NCI-H1417 (cell line): ENCODE results near the gene RIMBP2.
A peak's percentile ranks its signal among the peaks of the same experiment; 100 is the strongest.

Experiments
- DNase-seq, 3 experiments: peaks; one replicate each; lab custom pipeline; 2025; lab: John Stamatoyannopoulos, UW

Gene RIMBP2

GRCh38 chr12:130677957-130678558 is 38.0 kb downstream of the RIMBP2 start:
- peak in 1 of 3 experiments; percentile 39 for DNase-seq

DNA sequence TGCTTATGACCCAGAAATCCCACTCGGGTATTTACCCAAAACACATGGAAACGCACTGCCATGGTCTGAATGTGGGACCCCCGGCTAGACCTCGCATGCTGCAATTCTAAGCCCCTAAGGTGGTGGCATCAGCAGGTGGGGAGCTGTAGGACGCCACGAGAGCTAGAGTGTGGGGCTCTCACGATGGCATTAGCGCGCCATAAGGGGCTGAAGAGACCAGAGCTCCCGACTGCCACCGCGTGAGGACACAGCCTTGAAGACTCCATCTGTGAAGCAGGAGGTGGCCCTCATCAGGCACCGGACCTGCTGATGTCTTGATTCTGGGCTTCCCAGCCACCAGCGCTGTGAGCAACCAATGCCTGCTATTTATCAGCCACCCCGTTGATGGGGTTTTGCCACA is 40.3 kb downstream of the RIMBP2 start:
- no peak for DNase-seq

DNA sequence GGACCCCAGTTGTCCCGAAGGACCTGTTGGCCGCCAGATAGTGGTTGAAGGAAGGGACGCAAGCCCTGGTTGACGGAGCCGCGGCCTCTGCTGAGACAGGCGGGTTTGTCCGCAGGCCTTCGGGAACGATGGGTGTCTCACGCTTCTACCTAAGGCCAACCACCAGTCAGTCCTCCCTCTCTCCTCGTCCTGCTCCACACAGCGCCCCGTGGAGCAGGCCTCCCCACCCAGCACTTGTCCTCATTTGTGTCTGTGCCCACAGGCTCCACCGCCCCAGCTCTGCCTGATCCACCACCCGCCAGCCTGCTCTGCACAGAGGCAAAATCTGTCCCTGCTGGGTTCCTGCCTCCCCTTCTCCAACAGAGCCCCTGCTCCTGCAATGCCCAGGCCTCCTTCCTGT is 41.0 kb downstream of the RIMBP2 start:
- no peak for DNase-seq

- DNase-seq = no peak
Observed at GRCh38 chr12:130674676-130675075, 41.4 kb downstream of the RIMBP2 start.

- DNase-seq = no peak
Observed at GRCh38 chr12:130673036-130673705, 42.9 kb downstream of the RIMBP2 start.

DNA sequence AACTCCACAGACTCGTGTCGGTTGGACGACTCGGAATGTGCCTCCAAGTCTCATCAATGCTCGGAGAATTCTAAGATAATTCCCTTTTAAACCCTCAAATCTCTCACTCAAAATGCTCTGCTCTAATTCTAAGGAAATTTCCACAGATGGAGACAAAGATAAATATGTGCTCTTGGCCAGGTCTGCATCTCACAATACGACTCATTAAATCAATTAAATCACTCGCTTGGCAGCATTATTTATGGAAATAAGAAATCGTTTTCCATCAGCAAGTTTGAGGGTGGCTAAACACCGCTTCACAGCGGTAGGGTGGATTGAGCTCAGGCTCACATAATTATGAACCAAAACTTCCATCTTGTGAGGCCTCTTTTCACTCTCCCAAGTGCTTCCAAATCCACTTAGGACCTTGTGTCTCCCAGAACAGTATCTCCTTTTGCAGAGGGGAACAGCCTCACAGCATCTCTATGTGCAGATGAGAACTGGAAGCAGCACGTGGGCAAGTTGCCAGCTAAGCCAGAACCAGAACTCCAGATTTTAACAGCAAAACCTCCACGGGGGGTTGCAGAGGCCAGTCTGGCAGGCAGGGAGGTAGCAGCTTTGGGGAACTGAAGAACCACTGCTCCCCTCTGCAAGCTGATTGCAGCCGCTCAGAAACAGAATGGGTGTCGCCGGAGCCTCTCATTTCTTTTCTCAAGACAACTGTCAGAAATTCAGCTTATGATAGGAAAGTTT is 43.8 kb downstream of the RIMBP2 start:
- no peak for DNase-seq

DNA sequence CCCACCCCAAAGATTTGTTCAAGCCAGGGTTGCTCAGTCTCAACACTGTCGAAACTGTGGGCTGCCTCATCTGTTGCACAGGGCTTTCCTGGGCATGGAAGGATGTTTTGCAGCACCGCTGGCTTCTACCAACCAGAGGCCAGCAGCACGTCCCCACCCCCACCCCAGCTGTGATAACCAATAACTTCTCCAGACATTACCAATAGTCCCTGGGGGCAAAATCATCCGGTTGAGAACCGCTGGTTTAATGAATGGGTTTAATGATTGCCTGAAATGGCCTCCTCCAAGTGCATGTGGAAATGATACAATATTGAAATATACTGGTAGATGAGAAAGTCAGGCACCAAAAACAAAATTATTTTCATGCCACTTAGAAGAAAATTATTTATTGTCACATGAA is 44.5 kb downstream of the RIMBP2 start:
- peak in 1 of 3 experiments; percentile 12 for DNase-seq

DNA sequence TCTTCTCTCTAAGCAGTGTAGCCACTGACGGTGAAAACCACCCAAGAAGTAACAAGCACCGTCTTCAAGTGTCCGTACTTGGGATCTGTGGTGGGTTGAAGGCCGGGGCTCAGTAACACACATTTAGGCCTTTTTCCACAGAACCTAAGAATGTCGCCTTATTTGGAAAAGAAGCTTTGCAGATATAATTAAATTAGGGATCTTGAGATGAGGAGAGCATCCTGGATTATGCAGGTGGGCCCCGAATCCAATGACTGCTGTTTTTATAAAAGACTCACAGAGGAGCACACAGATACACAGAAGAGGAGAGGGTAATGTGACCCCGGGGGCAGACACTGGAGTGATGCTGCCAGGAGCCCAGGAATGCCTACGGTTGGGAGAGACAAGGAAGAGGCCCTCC is 46.3 kb downstream of the RIMBP2 start:
- DNase-seq = no peak

- no peak for DNase-seq
Observed at GRCh38 chr12:130669205-130669557, 46.9 kb downstream of the RIMBP2 start.

- no peak for DNase-seq
Observed at GRCh38 chr12:130668286-130669204, 47.6 kb downstream of the RIMBP2 start.

DNA sequence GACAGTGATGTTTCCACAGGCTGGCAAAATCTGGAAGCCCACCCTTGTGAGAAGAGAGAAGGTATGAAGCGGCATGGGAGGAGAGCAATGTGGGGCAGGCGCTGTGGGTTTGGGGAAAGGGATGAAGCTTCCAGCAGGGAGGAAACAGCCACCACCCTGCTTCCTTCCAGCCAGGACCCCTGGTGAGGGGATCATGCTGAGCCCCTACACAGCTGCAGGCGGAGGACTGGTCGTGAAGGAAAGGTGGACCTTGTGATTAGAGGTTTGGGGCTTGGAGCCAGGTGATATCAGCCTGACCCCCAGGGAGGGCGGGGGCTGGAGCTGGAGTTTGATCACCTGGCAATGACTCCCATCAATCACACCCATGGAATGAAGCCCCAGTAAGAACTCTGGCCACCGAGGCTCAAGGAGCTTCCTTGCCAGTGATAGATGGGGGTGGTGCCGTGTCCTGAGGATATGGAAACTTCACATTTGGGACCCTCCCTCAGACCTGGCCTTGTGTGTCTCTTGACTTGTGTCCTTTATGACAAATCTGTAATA is 48.6 kb downstream of the RIMBP2 start:
- DNase-seq = peak in 2 of 3 experiments; percentile 27 to 67

DNA sequence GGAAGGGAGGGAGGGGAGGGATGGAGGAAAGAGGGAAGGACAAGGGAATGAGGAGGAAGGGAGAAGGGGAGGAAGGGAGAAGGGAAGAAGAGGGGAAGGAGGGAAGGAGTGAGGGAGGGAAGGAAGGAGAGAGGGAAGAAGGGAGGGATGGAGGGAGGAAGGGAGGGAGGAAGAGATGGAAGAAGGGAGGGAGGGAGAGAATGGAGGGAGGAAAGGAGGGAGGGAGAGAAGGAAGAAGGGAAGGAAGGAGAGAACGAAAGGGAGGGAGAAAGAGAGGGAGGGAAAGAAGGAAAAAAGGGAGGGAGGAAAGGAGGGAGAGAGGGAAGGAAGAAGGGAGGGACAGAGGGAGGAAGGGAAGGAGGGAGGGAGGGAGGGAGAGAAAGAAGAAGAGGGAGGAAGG is 49.5 kb downstream of the RIMBP2 start:
- no peak for DNase-seq

- DNase-seq = no peak
Observed at GRCh38 chr12:130665753-130666152, 50.3 kb downstream of the RIMBP2 start.

DNA sequence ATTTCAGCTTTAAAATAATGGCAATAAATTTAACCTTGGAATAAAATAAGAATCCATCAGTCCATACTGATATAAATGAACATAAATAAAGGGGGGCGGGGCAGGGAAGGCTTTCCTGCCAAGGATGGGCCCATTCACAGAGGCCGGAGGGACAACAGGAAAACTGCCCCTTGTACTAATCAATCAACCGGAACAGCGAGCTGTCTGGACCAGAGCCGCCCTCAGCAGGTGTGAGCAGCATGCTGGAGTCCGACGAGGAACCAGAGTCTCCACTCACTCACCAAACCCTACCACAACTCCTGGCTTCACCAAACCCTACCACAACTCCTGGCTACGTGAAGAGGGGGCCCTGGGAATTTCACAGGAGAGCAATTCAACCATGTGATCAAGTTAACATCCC is 51.3 kb downstream of the RIMBP2 start:
- DNase-seq = no peak

DNA sequence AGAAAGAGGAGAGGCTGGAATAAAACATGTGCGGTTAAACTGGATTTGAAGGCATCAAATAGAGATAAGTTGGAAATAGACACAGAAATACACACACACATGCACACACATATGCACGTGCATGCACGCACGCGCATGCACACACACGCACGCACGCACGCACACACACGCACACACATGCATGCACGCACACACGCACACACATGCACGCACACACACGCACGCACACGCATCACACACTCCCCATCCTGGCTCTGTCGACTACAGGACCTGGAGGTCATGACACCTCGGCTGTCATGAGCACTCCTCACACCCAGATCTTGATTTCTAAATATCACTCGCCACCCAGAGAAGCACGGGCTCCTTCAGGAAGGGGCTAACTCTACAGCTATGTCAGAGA is 51.8 kb downstream of the RIMBP2 start:
- no peak for DNase-seq

DNA sequence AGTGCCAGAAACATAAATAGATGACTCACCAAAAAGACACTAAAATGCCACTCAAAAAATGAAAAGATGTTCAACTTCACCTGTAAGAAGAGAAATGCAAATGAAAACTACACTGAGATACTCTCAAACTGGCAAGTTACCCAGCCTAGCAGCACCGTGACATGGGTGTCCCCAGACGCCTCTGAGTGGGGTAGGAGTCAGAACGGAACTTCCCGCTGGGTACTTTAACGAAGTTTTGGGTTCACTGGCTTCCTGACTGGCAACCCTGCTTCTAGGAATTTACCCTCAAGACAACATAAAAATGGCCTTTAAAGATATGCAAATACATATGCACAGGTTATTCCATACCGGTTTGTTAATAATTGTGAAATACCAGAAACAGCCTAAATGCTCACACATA is 52.6 kb downstream of the RIMBP2 start:
- no peak for DNase-seq

DNA sequence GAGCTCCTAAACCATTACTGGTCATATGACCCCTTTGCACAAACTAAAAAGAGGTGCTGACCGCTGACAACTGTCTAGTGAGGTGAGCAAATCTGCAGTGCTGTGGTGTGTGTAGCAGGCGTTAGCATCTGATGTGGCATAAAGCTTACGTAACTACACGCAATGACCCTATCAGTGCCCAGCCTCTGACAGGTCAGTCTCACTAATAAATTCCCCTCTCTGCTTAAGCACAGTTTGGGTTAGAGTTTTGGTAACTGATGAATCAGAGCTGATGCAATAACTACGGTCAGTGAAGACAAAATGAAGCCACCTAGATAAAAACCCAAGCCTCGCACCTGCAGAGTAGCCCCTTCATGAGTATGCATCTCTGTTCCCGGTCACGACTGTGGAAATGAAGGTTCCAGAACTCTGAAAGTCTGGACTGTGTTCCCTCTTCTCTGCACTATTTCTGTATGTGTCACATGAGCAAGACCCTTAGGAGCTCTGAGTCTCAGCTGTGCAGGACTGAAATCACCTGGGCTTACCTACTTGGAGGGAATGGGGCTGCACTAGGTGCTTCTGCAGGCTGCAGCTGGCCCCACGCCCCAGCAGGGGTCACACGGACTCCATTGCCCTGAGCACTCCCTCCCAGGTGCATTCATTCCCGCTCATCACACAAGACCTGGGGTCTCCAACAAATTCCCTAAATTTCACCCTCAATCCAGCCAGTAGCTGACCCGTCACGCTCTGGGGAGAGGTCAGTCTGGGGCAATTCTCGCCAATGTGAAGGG is 54.4 kb downstream of the RIMBP2 start:
- DNase-seq = no peak

- no peak for DNase-seq
Observed at GRCh38 chr12:130661059-130661458, 55.0 kb downstream of the RIMBP2 start.

DNA sequence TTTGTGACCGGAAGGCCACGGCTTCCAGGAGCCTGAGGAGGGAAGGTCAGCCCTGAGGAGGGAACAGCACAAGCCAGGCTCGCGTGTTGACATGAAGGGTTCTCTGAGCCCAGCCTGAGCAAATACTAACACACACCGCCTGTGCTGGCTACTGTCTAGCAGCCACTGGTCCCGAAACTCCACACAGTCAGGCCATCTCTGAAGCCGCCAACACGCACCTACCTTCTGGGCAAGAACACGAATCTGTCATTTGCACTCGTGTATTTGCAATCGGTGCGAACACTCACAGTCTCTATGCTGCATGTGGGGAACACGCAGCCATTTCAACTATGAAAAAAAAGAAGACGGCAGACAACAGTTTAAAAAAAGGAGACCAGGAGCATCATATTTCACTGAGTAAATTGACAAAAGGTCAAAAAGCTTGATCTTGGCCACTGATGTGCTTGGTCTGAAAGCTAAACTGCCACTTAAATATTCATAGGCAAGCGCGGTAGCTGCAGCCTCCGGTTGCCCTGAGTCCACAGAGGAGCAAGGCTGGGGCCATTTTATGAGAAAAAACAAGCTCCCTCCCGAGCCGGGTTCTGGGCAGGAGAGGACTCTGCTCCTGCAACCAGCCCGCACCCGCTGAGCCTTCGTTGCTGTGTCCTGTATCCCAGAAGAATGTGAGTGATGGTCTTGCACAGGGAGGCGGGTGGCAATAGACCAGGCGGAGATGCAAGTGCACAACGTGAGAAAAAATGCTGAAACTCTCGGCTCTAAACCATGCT is 57.8 kb downstream of the RIMBP2 start:
- DNase-seq = peak in 2 of 3 experiments; percentile 10 to 47

- no peak for DNase-seq
Observed at GRCh38 chr12:130656411-130656810, 59.7 kb downstream of the RIMBP2 start.
